Measurements from ENCODE around the gene TRERF1.
"Not testable (repeated sequence)": the region's sequence is repeated elsewhere in the genome, so short reads cannot be mapped to it uniquely, and the experiment has no call there.

The TRERF1 gene

GRCh38 chr6:42194056-42194455, 257.7 kb downstream of the TRERF1 start:
- no peak overlapping the region for H3K4me3 ChIP-seq (ENCODE audit: low read length)
- TF ChIP-seq, protein P1, sequence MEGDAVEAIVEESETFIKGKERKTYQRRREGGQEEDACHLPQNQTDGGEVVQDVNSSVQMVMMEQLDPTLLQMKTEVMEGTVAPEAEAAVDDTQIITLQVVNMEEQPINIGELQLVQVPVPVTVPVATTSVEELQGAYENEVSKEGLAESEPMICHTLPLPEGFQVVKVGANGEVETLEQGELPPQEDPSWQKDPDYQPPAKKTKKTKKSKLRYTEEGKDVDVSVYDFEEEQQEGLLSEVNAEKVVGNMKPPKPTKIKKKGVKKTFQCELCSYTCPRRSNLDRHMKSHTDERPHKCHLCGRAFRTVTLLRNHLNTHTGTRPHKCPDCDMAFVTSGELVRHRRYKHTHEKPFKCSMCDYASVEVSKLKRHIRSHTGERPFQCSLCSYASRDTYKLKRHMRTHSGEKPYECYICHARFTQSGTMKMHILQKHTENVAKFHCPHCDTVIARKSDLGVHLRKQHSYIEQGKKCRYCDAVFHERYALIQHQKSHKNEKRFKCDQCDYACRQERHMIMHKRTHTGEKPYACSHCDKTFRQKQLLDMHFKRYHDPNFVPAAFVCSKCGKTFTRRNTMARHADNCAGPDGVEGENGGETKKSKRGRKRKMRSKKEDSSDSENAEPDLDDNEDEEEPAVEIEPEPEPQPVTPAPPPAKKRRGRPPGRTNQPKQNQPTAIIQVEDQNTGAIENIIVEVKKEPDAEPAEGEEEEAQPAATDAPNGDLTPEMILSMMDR (conservative IDR thresholded peaks at IDR 0.05; ENCODE audit: low read length) = no peak
- DNase-seq (ENCODE audit: low read depth) = no peak

- H3K4me3 ChIP-seq (ENCODE audit: low read length) = no peak overlapping the region
- TF ChIP-seq, protein P1 (conservative IDR thresholded peaks at IDR 0.05; ENCODE audit: low read length) = no peak
- DNase-seq (ENCODE audit: low read depth) = peak; percentile 18
Measured at GRCh38 chr6:42193491-42193894, 258.2 kb downstream of the TRERF1 start.

- not testable (repeated sequence) for DNase-seq (ENCODE audit: low read depth); H3K4me3 ChIP-seq (ENCODE audit: low read length)
Measured at GRCh38 chr6:42192385-42192784, 259.3 kb downstream of the TRERF1 start.

DNA sequence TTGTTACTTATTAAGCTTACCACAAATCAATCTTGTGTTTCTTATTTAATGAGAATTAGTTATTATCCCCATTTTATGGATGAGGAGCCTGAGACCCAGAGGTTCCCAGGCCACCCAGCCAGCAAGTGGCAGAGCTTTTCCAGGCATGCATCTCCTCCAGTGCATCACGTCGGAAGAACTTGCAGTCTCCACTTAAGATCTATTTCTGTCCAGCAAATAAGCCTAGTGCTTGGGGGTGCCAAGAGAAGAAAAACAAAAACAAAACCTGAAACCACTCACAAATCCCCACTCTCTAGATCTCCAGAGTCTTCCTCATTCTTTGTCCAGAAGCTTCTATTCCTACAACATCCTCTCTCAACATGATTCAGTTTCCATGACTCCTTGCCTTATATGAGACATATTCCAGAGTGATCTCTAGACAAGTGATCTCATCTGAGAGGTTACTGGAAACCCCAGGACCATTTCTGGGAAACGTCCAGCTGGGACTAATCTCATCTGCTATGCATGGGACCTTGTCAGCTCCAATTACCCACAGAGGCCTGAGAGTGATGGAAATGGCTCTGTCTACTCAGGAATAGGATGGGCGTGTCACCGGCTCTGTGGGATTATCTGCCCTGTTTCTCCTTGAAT, 261.1 kb downstream of the TRERF1 start:
- H3K4me3 ChIP-seq (ENCODE audit: low read length) = no peak overlapping the region
- peak; percentile 63 for DNase-seq (ENCODE audit: low read depth)
- TF ChIP-seq, protein P1 (conservative IDR thresholded peaks at IDR 0.05; ENCODE audit: low read length) = no peak

DNA sequence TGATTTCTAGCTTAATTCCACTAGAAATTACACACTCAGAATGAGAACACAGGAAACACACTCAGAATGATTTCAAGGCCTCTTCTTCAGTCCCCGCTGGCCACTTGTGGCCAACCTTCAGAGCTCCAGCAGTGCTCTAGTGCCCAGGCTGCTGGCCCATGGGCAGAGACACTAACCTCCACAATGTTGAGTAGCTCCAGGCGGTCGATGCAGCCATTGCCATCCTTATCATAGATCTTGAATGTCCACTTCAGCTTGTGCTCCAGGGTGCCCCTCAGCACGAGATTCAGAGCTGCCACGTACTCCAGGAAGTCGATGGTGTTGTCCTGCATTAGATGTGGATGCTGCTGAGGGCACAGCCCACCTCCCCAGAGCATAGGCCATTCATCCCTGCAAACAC, 263.3 kb downstream of the TRERF1 start:
- TF ChIP-seq, protein P1 (conservative IDR thresholded peaks at IDR 0.05; ENCODE audit: low read length) = no peak
- no peak for DNase-seq (ENCODE audit: low read depth)
- no peak overlapping the region for H3K4me3 ChIP-seq (ENCODE audit: low read length)

GRCh38 chr6:42185597-42185996, 266.1 kb downstream of the TRERF1 start:
- TF ChIP-seq, protein P1 (conservative IDR thresholded peaks at IDR 0.05; ENCODE audit: low read length) = no peak
- DNase-seq (ENCODE audit: low read depth) = no peak
- no peak overlapping the region for H3K4me3 ChIP-seq (ENCODE audit: low read length)

DNA sequence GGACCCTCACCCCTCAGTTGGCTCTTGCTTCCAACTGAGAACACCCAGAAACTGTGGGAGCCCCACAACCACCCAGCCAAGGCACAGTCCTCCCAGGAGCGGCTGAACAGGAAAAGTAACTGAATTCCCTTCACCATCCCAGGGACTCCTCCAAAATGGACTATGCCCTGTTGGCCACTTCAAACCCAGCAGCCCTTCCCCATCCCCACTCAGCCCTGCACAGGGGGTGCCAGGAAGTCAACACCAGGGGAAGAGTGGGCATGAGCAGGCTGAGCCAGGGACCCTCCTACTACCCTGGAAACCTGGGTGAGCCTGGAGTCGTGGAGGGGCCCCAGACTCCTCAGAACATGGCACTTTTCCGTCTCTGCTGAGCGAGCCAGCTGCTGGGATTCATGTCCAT, 267.3 kb downstream of the TRERF1 start:
- TF ChIP-seq, protein P1 (conservative IDR thresholded peaks at IDR 0.05; ENCODE audit: low read length) = no peak
- no peak for DNase-seq (ENCODE audit: low read depth)
- H3K4me3 ChIP-seq (ENCODE audit: low read length) = no peak overlapping the region

DNA sequence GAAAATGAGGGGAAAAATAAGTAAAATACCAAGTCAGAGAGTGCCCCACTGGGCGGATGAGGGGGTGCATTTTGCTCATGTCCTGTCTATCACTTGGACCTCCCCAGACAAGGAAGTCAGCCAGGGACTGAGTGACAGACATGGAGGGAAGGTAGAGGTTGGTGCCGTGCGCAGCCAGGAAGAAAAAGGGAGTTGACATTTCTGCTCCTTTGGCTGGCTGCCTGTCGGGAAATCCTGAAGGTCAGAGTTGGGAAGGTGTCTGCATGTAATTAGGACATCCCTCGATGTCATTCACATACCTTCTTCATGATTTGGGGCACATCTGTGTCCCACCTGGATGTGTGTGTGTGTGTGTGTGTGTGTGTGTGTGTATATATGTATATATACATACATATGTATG, 269.6 kb downstream of the TRERF1 start:
- H3K4me3 ChIP-seq (ENCODE audit: low read length) = no peak overlapping the region
- DNase-seq (ENCODE audit: low read depth) = no peak
- TF ChIP-seq, protein P1 (conservative IDR thresholded peaks at IDR 0.05; ENCODE audit: low read length) = no peak
